Neural progenitor cell (in vitro differentiated cells): ENCODE results near the gene FSCN2. TPM values are rescaled to one million over a fixed set of nuclear protein-coding genes. Genes with fewer than 3 reads are reported as not detected.

ENCODE experiments used
- DNase-seq: peaks from one replicate; pipeline ENCODE4 v3.0.0-alpha.2; 2016; ENCODE audit warnings: low spot score
- H2AFZ ChIP-seq: fragments of 200-600 bp; sonication (generic); replicated peaks from 2 replicates; pipeline ENCODE4 v1.6.1; 2016; ENCODE audit warnings: antibody characterized with exemption
- H3F3A ChIP-seq: fragments of 200-600 bp; sonication (generic); 2 replicates; pipeline ENCODE4 v1.6.1; 2016; ENCODE audit warnings: antibody characterized with exemption, low read depth
- H3K27ac ChIP-seq: fragments of 200-600 bp; sonication (generic); 2 replicates; pipeline ENCODE4 v1.5.1; 2016; ENCODE audit warnings: mild to moderate bottlenecking
- H3K27me3 ChIP-seq: fragments of 200-600 bp; sonication (generic); 2 replicates; pipeline ENCODE4 v1.6.1; 2016; ENCODE audit warnings: mild to moderate bottlenecking, moderate library complexity
- H3K36me3 ChIP-seq: fragments of 200-600 bp; sonication (generic); 2 replicates; pipeline ENCODE4 v1.5.1; 2016
- H3K4me1 ChIP-seq: fragments of 200-600 bp; sonication (generic); 2 replicates; pipeline ENCODE4 v1.6.1; 2016; ENCODE audit warnings: mixed run types
- H3K4me2 ChIP-seq: fragments of 200-600 bp; sonication (generic); 2 replicates; pipeline ENCODE4 v1.6.1; 2016
- H3K4me3 ChIP-seq: fragments of 200-600 bp; sonication (generic); 2 replicates; pipeline ENCODE4 v1.5.1; 2016
- H3K79me2 ChIP-seq: fragments of 200-600 bp; sonication (generic); 2 replicates; pipeline ENCODE4 v1.6.1; 2016; ENCODE audit warnings: low read depth
- H3K9ac ChIP-seq: fragments of 200-600 bp; sonication (generic); 2 replicates; pipeline ENCODE4 v1.6.1; 2016
- H3K9me3 ChIP-seq: fragments of 200-600 bp; sonication (generic); 2 replicates; pipeline ENCODE4 v1.5.1; 2016; ENCODE audit warnings: low read depth
- H4K20me1 ChIP-seq: fragments of 200-600 bp; sonication (generic); 2 replicates; pipeline ENCODE4 v1.6.1; 2016; ENCODE audit warnings: low read depth
- H3K27ac Mint-ChIP-seq: 3 replicates; pipeline ENCODE4 v1.8.0; 2021; ENCODE audit warnings: mixed read lengths
- H3K27me3 Mint-ChIP-seq: 2 replicates; pipeline ENCODE4 v1.8.0; 2022; ENCODE audit warnings: low read depth, mild to moderate bottlenecking, inconsistent platforms, moderate library complexity, mixed read lengths; ENCODE audit not compliant: insufficient read depth
- H3K36me3 Mint-ChIP-seq: 3 replicates; pipeline ENCODE4 v1.8.0; 2021; ENCODE audit warnings: mixed read lengths
- H3K4me1 Mint-ChIP-seq: 3 replicates; pipeline ENCODE4 v1.8.0; 2021; ENCODE audit warnings: mixed read lengths
- H3K4me3 Mint-ChIP-seq: 3 replicates; pipeline ENCODE4 v1.8.0; 2021; ENCODE audit warnings: mild to moderate bottlenecking, moderate library complexity, mixed read lengths
- H3K9me3 Mint-ChIP-seq: 3 replicates; pipeline ENCODE4 v1.8.0; 2020; ENCODE audit warnings: mixed read lengths
- CTCF ChIP-seq: fragments of 200-600 bp; sonication (generic); IDR thresholded peaks from 2 replicates; pipeline ENCODE4 v1.5.1; 2017; ENCODE audit warnings: antibody characterized with exemption, mild to moderate bottlenecking
- EZH2 ChIP-seq: fragments of 200-600 bp; sonication (generic); IDR thresholded peaks from 2 replicates; pipeline ENCODE4 v1.6.1; 2017; ENCODE audit warnings: antibody characterized with exemption, mild to moderate bottlenecking, moderate library complexity
- EZH2phosphoT487 ChIP-seq: fragments of 200-600 bp; sonication (generic); IDR thresholded peaks from 2 replicates; pipeline ENCODE4 v1.6.1; 2017; ENCODE audit warnings: antibody characterized with exemption
- total RNA-seq: library from RNA; depleted of rRNA; stranded (reverse); fragments of >200 nt; gene quantifications from 2 replicates; pipeline ENCODE4 v1.2.3, GENCODE V29; 2015; ENCODE audit warnings: low replicate concordance

The FSCN2 gene
- total RNA-seq, 1 donor from 2014 or later, result not detected

DNA sequence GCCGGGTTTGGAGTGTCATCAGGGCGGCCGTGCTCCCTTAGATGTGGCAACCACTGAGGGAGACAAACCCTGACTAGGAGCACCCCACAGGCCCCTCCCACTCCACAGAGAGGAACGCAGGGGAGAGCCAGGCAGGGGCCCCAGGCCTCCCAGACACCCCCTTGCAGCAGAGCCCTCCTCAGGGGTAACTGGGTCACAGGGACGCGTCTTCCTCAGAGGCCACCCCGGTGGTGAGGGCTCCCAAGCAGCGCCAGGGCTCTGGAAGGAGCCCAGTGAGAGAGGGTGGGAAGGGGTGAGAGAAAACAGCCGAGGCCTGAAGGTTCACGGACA, 11.4 kb downstream of the FSCN2 start:
- no peak overlapping the region for H3K27ac ChIP-seq
- H3K79me2 ChIP-seq, result no peaks in the 10 kb centered on the region
- H3K4me1 ChIP-seq, result peaks cover 3% of the 10 kb centered on the region
- Mint-ChIP-seq H3K27me3 (no peaks in the 10 kb centered on the region), H3K9me3 (no peaks in the 10 kb centered on the region), H3K27ac (no peak overlapping the region), H3K4me3 (no peak overlapping the region), H3K36me3 (peaks cover 5% of the 10 kb centered on the region), H3K4me1 (peaks cover 7% of the 10 kb centered on the region)
- no peak overlapping the region for H2AFZ ChIP-seq
- H3K9me3 ChIP-seq, result no peaks in the 10 kb centered on the region
- no peaks in the 10 kb centered on the region for H3K36me3 ChIP-seq
- peaks cover 17% of the 10 kb centered on the region for H4K20me1 ChIP-seq
- H3K27me3 ChIP-seq, result peaks cover 35% of the 10 kb centered on the region
- TF ChIP-seq EZH2, result no peak
- TF ChIP-seq EZH2phosphoT487, result no peak
- TF ChIP-seq CTCF, result no peak
- no peak for DNase-seq
- H3K4me2 ChIP-seq, result no peak overlapping the region
- H3K4me3 ChIP-seq, result no peak overlapping the region
- no peak overlapping the region for H3K9ac ChIP-seq
- H3F3A ChIP-seq, result no peaks in the 10 kb centered on the region

GRCh38 chr17:81539961-81540675, 11.9 kb downstream of the FSCN2 start:
- Histone ChIP-seq H3K27ac (no peak overlapping the region), H3K36me3 (no peaks in the 10 kb centered on the region), H3K27me3 (peaks cover 29% of the 10 kb centered on the region), H3K79me2 (no peaks in the 10 kb centered on the region), H3K9me3 (no peaks in the 10 kb centered on the region), H4K20me1 (peaks cover 17% of the 10 kb centered on the region), H2AFZ (no peak overlapping the region), H3K4me2 (no peak overlapping the region), H3K4me3 (no peak overlapping the region), H3F3A (no peaks in the 10 kb centered on the region), H3K9ac (no peak overlapping the region), H3K4me1 (peaks cover 3% of the 10 kb centered on the region)
- DNase-seq, result no peak
- peaks cover 7% of the 10 kb centered on the region for H3K4me1 Mint-ChIP-seq
- H3K9me3 Mint-ChIP-seq, result no peaks in the 10 kb centered on the region
- no peaks in the 10 kb centered on the region for H3K27me3 Mint-ChIP-seq
- no peak overlapping the region for H3K27ac Mint-ChIP-seq
- H3K4me3 Mint-ChIP-seq, result no peak overlapping the region
- TF ChIP-seq CTCF, result no peak
- TF ChIP-seq EZH2, result no peak
- no peak for TF ChIP-seq EZH2phosphoT487
- H3K36me3 Mint-ChIP-seq, result peaks cover 5% of the 10 kb centered on the region

DNA sequence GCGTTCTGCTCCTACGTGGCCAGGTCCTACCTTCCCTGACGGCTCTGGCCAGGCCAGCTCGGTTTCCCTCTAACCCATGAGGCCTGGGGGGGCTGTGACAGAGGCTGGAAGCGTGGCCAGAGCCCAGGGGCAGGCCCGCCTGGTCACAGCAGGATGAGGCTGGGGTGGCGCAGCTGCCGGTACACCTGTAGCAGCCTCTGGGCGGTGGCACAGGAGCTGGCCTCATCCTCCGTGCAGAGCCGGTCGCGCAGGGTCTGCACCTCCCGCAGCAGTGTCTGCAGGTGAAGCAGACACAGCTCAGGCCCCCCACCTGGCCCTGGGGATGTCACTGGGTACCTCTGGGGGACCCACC, 12.5 kb downstream of the FSCN2 start:
- H3K27ac Mint-ChIP-seq, result no peak overlapping the region
- H3K9ac ChIP-seq, result no peak overlapping the region
- H3F3A ChIP-seq, result no peaks in the 10 kb centered on the region
- H3K27me3 ChIP-seq, result peaks cover 24% of the 10 kb centered on the region
- no peak overlapping the region for H3K27ac ChIP-seq
- no peak overlapping the region for H3K4me2 ChIP-seq
- no peak overlapping the region for H3K4me3 Mint-ChIP-seq
- H3K36me3 ChIP-seq, result no peaks in the 10 kb centered on the region
- H3K9me3 ChIP-seq, result no peaks in the 10 kb centered on the region
- H3K27me3 Mint-ChIP-seq, result no peaks in the 10 kb centered on the region
- no peak for DNase-seq
- H3K4me3 ChIP-seq, result no peak overlapping the region
- H3K4me1 Mint-ChIP-seq, result peaks cover 7% of the 10 kb centered on the region
- no peaks in the 10 kb centered on the region for H3K9me3 Mint-ChIP-seq
- H3K36me3 Mint-ChIP-seq, result peaks cover 5% of the 10 kb centered on the region
- no peak for TF ChIP-seq CTCF
- peaks cover 3% of the 10 kb centered on the region for H3K4me1 ChIP-seq
- H2AFZ ChIP-seq, result no peak overlapping the region
- peaks cover 17% of the 10 kb centered on the region for H4K20me1 ChIP-seq
- no peaks in the 10 kb centered on the region for H3K79me2 ChIP-seq
